ENCODE measurements around the gene HDAC4. TPM values are rescaled to one million over a fixed set of nuclear protein-coding genes. Genes with fewer than 3 reads are reported as not detected.

The HDAC4 gene
- total RNA-seq, 6 donors from 2014 or later, result 16.1 to 108 (median 45.0) TPM

- H3K27ac ChIP-seq, result no peak overlapping the region
- TF ChIP-seq, protein P1, sequence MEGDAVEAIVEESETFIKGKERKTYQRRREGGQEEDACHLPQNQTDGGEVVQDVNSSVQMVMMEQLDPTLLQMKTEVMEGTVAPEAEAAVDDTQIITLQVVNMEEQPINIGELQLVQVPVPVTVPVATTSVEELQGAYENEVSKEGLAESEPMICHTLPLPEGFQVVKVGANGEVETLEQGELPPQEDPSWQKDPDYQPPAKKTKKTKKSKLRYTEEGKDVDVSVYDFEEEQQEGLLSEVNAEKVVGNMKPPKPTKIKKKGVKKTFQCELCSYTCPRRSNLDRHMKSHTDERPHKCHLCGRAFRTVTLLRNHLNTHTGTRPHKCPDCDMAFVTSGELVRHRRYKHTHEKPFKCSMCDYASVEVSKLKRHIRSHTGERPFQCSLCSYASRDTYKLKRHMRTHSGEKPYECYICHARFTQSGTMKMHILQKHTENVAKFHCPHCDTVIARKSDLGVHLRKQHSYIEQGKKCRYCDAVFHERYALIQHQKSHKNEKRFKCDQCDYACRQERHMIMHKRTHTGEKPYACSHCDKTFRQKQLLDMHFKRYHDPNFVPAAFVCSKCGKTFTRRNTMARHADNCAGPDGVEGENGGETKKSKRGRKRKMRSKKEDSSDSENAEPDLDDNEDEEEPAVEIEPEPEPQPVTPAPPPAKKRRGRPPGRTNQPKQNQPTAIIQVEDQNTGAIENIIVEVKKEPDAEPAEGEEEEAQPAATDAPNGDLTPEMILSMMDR (IDR thresholded peaks at IDR 0.05), result no peak
- TF ChIP-seq EP300 (IDR thresholded peaks at IDR 0.05) (no peak), POLR2A (IDR thresholded peaks at IDR 0.05) (no peak), POLR2AphosphoS5 (IDR thresholded peaks at IDR 0.05) (no peak)
- 91 to 96% methylated on average over 7 to 15 of the region's 15 CpGs for whole genome bisulfite sequencing, 2 donors
- ATAC-seq (ENCODE audit: low FRiP score in 2 of 2) (no peak), DNase-seq (no peak)
- H3K9me3 ChIP-seq, result peaks cover 0 to 5% (median 0%) of the 10 kb centered on the region in 4 donors
- H3K4me1 ChIP-seq, result no peaks in the 10 kb centered on the region
- no peaks in the 10 kb centered on the region for H3K27me3 ChIP-seq
- H3K4me3 ChIP-seq, result no peak overlapping the region
- H3K36me3 ChIP-seq, result peaks cover 11 to 63% (median 32%) of the 10 kb centered on the region in 4 donors
Measured at GRCh38 chr2:239053801-239054503, 346.9 kb downstream of the HDAC4 start.

DNA sequence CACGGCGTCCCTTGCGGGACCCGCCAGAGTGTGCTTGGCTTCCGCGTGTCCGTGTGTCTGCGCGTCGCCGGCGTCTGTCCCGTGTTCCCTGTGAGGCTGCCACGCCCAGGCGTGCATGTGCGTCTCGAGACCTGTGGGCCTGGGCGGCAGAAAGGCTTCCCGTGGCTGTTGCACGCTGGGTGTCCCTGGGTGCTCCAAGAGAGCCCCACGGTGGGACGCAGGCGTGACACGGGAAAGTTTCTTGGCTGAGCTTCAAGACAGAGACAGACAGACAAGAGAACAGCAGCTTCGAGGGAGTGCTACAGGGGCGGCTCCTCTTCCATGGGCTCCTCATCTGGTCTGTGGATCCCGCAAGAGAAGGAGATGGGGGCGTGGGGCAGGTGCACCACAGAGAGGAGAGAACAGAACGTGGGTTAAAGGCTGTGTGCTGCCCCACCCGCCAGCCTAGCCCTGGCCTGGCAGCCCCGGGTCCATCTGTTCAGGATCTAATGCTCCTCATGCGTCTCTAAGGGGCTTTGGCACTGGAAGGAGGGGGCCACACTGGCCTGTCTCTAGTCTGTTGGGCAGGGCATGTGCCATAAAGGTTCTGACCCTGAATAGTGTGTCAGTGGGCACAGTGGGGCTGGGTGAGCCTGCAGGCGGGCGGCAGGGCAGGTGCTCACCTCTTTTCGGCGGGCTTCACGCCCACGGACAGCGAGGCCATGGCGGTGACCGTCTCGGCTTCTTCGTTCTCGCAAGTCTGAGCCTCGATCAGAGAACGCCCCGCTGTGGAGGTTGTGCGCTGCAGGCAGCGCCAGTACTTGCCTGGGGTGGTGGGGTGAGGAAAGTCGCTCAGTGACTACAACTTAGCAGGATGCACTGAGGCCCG is 347.8 kb downstream of the HDAC4 start:
- TF ChIP-seq, protein P1 (IDR thresholded peaks at IDR 0.05), result no peak
- TF ChIP-seq EP300 (IDR thresholded peaks at IDR 0.05) (no peak), POLR2A (IDR thresholded peaks at IDR 0.05) (no peak)
- no peaks in the 10 kb centered on the region for H3K27me3 ChIP-seq
- H3K36me3 ChIP-seq, result peaks cover 11 to 63% (median 32%) of the 10 kb centered on the region in 4 donors
- peaks cover 0 to 5% (median 0%) of the 10 kb centered on the region in 4 donors for H3K9me3 ChIP-seq
- no peak overlapping the region for H3K4me3 ChIP-seq
- no peaks in the 10 kb centered on the region for H3K4me1 ChIP-seq
- WGBS, 2 donors, result 97 to 98% methylated on average over 43 to 51 of the region's 51 CpGs
- DNase-seq (peak in 1 of 2 donors; percentile 76), ATAC-seq (ENCODE audit: low FRiP score in 2 of 2) (no peak)
- H3K27ac ChIP-seq, result no peak overlapping the region

GRCh38 chr2:239051891-239052445 is 348.9 kb downstream of the HDAC4 start:
- DNase-seq (peak in 1 of 2 donors; percentile 64), ATAC-seq (ENCODE audit: low FRiP score in 2 of 2) (no peak)
- 89 to 91% methylated on average over 19 of the region's 19 CpGs for WGBS, 2 donors
- no peak overlapping the region for H3K4me3 ChIP-seq
- H3K4me1 ChIP-seq, result no peaks in the 10 kb centered on the region
- TF ChIP-seq EP300 (IDR thresholded peaks at IDR 0.05), result no peak
- no peak for TF ChIP-seq POLR2AphosphoS5 (IDR thresholded peaks at IDR 0.05)
- TF ChIP-seq, protein P1 (IDR thresholded peaks at IDR 0.05), result no peak
- TF ChIP-seq POLR2A (IDR thresholded peaks at IDR 0.05), result no peak
- peaks cover 11 to 59% (median 32%) of the 10 kb centered on the region in 4 donors for H3K36me3 ChIP-seq
- H3K9me3 ChIP-seq, result no peaks in the 10 kb centered on the region
- no peak overlapping the region for H3K27ac ChIP-seq
- no peaks in the 10 kb centered on the region for H3K27me3 ChIP-seq

DNA sequence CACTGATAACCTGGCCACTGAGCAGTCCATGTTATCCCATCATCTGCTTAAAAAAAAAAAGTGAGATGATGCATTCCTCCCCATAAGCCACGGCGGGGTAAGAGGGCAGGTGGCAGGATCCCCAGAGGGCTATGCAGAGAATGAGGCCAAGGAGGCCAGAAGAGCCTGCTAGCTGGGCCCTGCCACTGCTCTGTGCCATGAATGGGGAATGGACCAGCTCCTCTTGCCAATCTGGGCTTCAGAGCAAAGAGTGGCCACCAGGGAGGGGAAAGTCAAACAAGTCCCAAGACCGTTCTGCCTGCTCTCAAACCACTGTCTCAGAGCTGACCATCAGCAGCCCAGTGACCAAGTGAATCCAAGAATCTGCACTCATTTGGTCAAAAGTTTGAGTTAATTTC is 350.6 kb downstream of the HDAC4 start:
- DNase-seq (no peak), ATAC-seq (ENCODE audit: low FRiP score in 2 of 2) (no peak)
- TF ChIP-seq POLR2A (IDR thresholded peaks at IDR 0.05) (no peak), EP300 (IDR thresholded peaks at IDR 0.05) (no peak), POLR2AphosphoS5 (IDR thresholded peaks at IDR 0.05) (no peak)
- TF ChIP-seq, protein P1 (IDR thresholded peaks at IDR 0.05), result no peak
- no peak overlapping the region for H3K4me3 ChIP-seq
- H3K36me3 ChIP-seq, result peaks cover 11 to 47% (median 32%) of the 10 kb centered on the region in 4 donors
- no peaks in the 10 kb centered on the region for H3K27me3 ChIP-seq
- WGBS, 2 donors, result 93 to 98% methylated on average over 3 of the region's 3 CpGs
- H3K27ac ChIP-seq, result no peak overlapping the region
- H3K9me3 ChIP-seq, result no peaks in the 10 kb centered on the region
- no peaks in the 10 kb centered on the region for H3K4me1 ChIP-seq
